ENCODE results near the gene SCUBE1. TPM values are rescaled to one million over a fixed set of nuclear protein-coding genes. Genes with fewer than 3 reads are reported as not detected.

Gene SCUBE1
- total and polyA plus RNA-seq, 4 donors, result 1.6 to 7.9 (median 5.0) TPM

DNA sequence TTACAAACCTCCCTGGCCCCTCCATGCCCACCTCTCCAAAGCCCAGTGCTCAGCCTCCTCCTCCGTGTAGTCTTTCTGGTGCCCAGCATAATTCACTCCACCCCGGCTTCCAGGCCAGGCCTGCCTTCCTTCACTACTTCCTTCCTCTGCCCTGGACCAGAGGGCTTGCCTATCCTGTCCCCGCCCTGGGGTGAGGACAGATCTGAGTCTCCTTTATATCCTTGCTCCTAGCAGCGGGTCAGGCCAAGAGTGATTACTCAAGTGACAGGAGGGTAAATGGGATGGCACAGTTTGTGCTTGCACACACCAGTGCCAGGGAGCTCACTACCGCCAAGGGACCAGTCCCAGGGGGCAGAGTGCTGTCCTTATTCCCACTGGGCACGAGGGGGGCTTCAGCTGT lies 48.0 kb downstream of the SCUBE1 start:
- Histone ChIP-seq H3K4me1 (ENCODE audit: control insufficient read depth in 5 of 5, insufficient read depth in 5 of 5, low read length in 5 of 5) (peaks cover 0 to 77% (median 24%) of the 10 kb centered on the region in 5 donors), H3K9me3 (ENCODE audit: control insufficient read depth in 4 of 4, insufficient read depth in 3 of 4, low read length in 3 of 4) (no peaks in the 10 kb centered on the region), H3K27me3 (ENCODE audit: control insufficient read depth in 3 of 3, insufficient read depth in 3 of 3, low read length in 2 of 3) (no peaks in the 10 kb centered on the region), H3K9ac (ENCODE audit: insufficient read depth in 1 of 2, low read length in 2 of 2) (no peak overlapping the region), H3K27ac (ENCODE audit: low read depth in 1 of 2, low read length in 1 of 2) (peak overlapping the region in 1 of 2 donors; percentile 81), H3K36me3 (ENCODE audit: control insufficient read depth in 4 of 4, insufficient read depth in 4 of 4, low read length in 4 of 4) (no peaks in the 10 kb centered on the region), H3K4me3 (no peak overlapping the region)
- DNase-seq, result no peak
- 59 to 68% methylated on average over 6 of the region's 6 CpGs for WGBS, 2 donors
- TF ChIP-seq, protein P1, sequence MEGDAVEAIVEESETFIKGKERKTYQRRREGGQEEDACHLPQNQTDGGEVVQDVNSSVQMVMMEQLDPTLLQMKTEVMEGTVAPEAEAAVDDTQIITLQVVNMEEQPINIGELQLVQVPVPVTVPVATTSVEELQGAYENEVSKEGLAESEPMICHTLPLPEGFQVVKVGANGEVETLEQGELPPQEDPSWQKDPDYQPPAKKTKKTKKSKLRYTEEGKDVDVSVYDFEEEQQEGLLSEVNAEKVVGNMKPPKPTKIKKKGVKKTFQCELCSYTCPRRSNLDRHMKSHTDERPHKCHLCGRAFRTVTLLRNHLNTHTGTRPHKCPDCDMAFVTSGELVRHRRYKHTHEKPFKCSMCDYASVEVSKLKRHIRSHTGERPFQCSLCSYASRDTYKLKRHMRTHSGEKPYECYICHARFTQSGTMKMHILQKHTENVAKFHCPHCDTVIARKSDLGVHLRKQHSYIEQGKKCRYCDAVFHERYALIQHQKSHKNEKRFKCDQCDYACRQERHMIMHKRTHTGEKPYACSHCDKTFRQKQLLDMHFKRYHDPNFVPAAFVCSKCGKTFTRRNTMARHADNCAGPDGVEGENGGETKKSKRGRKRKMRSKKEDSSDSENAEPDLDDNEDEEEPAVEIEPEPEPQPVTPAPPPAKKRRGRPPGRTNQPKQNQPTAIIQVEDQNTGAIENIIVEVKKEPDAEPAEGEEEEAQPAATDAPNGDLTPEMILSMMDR (IDR thresholded peaks at IDR 0.05; ENCODE audit: control extremely low read depth, extremely low read depth), result no peak
- no peak for ATAC-seq (ENCODE audit: insufficient read depth, low FRiP score)

DNA sequence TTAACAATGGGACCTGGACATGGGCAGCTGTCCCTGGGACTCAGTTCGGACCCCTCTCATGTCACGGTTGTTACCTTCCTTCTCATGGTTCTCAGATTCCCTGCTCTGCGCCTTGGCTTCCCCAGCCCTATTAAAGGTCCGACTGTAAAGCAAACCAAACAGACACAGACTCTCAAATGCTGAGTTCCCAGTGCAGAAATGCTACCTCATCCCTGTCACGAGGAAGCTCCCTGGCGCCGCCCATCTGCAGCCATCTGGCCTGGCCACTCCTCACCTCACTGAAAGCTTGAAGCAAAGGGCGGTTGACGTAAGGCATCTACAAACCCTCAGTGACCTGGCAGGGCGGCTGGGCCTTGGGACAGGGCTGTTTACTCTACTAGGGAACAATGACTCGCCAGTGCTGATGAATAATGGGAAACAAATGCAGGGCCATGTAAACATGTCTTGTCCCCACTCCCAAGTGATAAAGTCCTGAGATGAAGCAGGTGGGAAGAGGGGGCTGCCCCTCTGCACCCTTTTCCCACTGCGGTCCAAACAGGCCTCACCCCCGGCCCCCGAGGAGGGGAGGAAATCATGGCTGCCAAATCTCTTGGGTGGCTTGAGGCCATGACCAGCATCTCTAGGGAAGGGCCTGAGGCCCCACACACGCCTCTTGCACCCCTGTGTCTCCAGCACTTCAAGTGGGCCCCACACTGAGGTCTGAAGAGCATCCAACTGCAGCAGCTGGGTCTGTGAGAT lies 49.3 kb downstream of the SCUBE1 start:
- ATAC-seq (ENCODE audit: insufficient read depth, low FRiP score), result no peak
- peak in 2 of 3 donors; percentile 50 to 67 for DNase-seq
- no peak overlapping the region for H3K9ac ChIP-seq (ENCODE audit: insufficient read depth in 1 of 2, low read length in 2 of 2)

DNA sequence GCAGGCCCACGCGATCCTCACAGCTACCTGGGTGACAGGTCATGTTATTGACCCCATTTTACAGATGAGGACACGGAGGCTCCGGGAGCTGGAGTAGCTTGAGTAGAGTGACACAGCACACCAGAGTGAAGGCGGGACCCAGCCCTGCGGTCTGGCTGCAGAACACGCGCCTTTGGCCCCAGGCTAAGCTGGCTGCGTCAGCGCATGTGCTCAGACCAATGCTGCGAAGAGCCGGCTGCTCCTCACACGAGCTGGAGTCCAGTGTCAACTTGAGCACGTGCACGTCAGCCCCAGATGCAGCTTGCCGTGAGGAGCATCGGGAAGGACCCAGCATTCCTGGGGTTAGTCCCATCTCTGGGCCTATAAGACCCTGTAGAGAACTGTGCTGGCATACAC lies 49.9 kb downstream of the SCUBE1 start:
- H3K4me1 ChIP-seq (ENCODE audit: control insufficient read depth in 5 of 5, insufficient read depth in 5 of 5, low read length in 5 of 5), result peaks cover 0 to 90% (median 37%) of the 10 kb centered on the region in 5 donors
- whole genome bisulfite sequencing, 2 donors, result 85 to 88% methylated on average over 17 of the region's 17 CpGs
- no peaks in the 10 kb centered on the region for H3K36me3 ChIP-seq (ENCODE audit: control insufficient read depth in 4 of 4, insufficient read depth in 4 of 4, low read length in 4 of 4)
- TF ChIP-seq, protein P1 (IDR thresholded peaks at IDR 0.05; ENCODE audit: control extremely low read depth, extremely low read depth), result no peak
- H3K9ac ChIP-seq (ENCODE audit: insufficient read depth in 1 of 2, low read length in 2 of 2), result no peak overlapping the region
- no peak for DNase-seq
- no peaks in the 10 kb centered on the region for H3K27me3 ChIP-seq (ENCODE audit: control insufficient read depth in 3 of 3, insufficient read depth in 3 of 3, low read length in 2 of 3)
- peak overlapping the region in 1 of 2 donors; percentile 87 for H3K27ac ChIP-seq (ENCODE audit: low read depth in 1 of 2, low read length in 1 of 2)
- no peak overlapping the region for H3K4me3 ChIP-seq
- no peak for ATAC-seq (ENCODE audit: insufficient read depth, low FRiP score)
- no peaks in the 10 kb centered on the region for H3K9me3 ChIP-seq (ENCODE audit: control insufficient read depth in 4 of 4, insufficient read depth in 3 of 4, low read length in 3 of 4)

More for the DNA sequence above, 49.3 kb downstream of the SCUBE1 start:
- TF ChIP-seq, protein P1 (IDR thresholded peaks at IDR 0.05; ENCODE audit: control extremely low read depth, extremely low read depth), result no peak
- peak overlapping the region in 1 of 2 donors; percentile 87 for H3K27ac ChIP-seq (ENCODE audit: low read depth in 1 of 2, low read length in 1 of 2)
- peaks cover 0 to 90% (median 36%) of the 10 kb centered on the region in 5 donors for H3K4me1 ChIP-seq (ENCODE audit: control insufficient read depth in 5 of 5, insufficient read depth in 5 of 5, low read length in 5 of 5)
- 63 to 68% methylated on average over 15 of the region's 15 CpGs for WGBS, 2 donors
- no peaks in the 10 kb centered on the region for H3K27me3 ChIP-seq (ENCODE audit: control insufficient read depth in 3 of 3, insufficient read depth in 3 of 3, low read length in 2 of 3)
- no peak overlapping the region for H3K4me3 ChIP-seq
- H3K9me3 ChIP-seq (ENCODE audit: control insufficient read depth in 4 of 4, insufficient read depth in 3 of 4, low read length in 3 of 4), result no peaks in the 10 kb centered on the region
- H3K36me3 ChIP-seq (ENCODE audit: control insufficient read depth in 4 of 4, insufficient read depth in 4 of 4, low read length in 4 of 4), result no peaks in the 10 kb centered on the region
